Large intestine (tissue), 3 donors: Measurements from ENCODE around the gene FAM216A. TPM values are rescaled to one million over a fixed set of nuclear protein-coding genes. Genes with fewer than 3 reads are reported as not detected.
"Not testable (repeated sequence)": the region's sequence is repeated elsewhere in the genome, so short reads cannot be mapped to it uniquely, and the experiment has no call there.

ENCODE experiments used
- DNase-seq, 2 donors: peaks; one replicate each; pipeline versions ENCODE4 v3.0.0 to v3.0.0-alpha.2; 2013
- H3K27ac ChIP-seq: one replicate; pipeline ENCODE4 v1.5.1; 2013; ENCODE audit warnings: low read length
- H3K27me3 ChIP-seq: 2 replicates; pipeline ENCODE4 v1.6.1; 2013; ENCODE audit warnings: low read length; ENCODE audit not compliant: control insufficient read depth, insufficient read depth
- H3K36me3 ChIP-seq: 2 replicates; pipeline ENCODE4 v1.6.1; 2013; ENCODE audit warnings: low read length; ENCODE audit not compliant: control insufficient read depth, insufficient read depth
- H3K4me1 ChIP-seq: one replicate; pipeline ENCODE4 v1.6.1; 2013; ENCODE audit warnings: low read length; ENCODE audit not compliant: control insufficient read depth, insufficient read depth
- H3K4me3 ChIP-seq: one replicate; pipeline ENCODE4 v1.5.1; 2013; ENCODE audit warnings: low read length
- H3K9me3 ChIP-seq: one replicate; pipeline ENCODE4 v1.6.1; 2013; ENCODE audit warnings: mild to moderate bottlenecking, low read depth, low read length, moderate library complexity; ENCODE audit not compliant: control insufficient read depth
- WGBS: methylation state at CpG from one replicate; pipeline ENCODE4 v1.1.5; 2013; ENCODE audit warnings: low lambda C conversion rate; ENCODE audit not compliant: insufficient coverage; 5-methylcytosine and 5-hydroxymethylcytosine counted together
- polyA plus RNA-seq: library from polyadenylated mRNA; unstranded; fragments of 120-200 nt; gene quantifications from one replicate; pipeline ENCODE4 v1.2.1, GENCODE V29; 2013

Gene FAM216A
- polyA plus RNA-seq, 1 donor, result 10.6 TPM

- Histone ChIP-seq H3K27ac (no peak overlapping the region), H3K36me3 (peaks cover 56% of the 10 kb centered on the region), H3K9me3 (no peaks in the 10 kb centered on the region), H3K4me1 (no peaks in the 10 kb centered on the region), H3K4me3 (no peak overlapping the region), H3K27me3 (no peaks in the 10 kb centered on the region)
- 100% methylated on average over 1 of the region's 3 CpGs for WGBS
- no peak for DNase-seq
These were observed 24.2 kb upstream of the FAM216A start for GRCh38 chr12:110444455-110444854.

DNA sequence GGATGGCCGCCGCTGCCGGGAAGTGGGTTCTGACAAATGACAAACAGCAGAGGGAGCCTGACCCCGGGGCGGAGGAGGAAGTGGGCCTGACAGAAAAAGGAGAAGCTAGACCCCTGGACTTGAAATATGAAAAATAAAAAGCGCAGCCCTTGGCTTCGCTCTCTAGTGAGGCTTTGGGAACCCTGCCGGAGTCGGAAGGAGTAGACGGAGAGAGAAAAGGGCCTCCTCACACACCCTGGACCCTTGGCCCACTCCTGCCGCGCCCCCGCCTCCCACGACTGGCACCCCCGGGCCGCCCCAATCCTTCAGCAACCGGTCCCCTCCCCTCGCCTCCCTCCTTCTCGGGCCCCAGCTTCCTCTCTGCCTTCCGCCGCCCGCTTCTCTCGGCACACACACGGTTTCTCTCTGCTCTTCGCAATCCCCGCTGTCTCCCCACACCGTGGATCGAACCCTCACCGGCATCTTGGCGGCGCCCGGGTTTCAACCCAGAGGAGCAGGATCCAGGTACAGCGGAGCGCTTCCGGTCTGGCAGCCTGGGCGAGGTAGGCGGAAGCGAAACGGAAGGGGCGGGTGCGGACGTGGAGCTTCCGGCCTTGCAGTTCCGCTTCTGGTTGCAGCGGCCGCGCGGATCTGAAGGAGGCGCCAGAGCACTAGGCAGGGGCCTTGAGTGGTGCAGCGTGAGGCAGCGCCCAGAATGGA, 18.7 kb upstream of the FAM216A start, which contains the start of gene ARPC3:
TSS of gene ARPC3 (minus strand) at position 539 of the 699 bp plus-strand sequence. CDS start at position 462, 77 bp downstream.
- Histone ChIP-seq H3K36me3 (peaks cover 26% of the 10 kb centered on the region), H3K4me1 (no peaks in the 10 kb centered on the region), H3K4me3 (peak within 1 kb of the TSS; percentile 91), H3K27me3 (no peaks in the 10 kb centered on the region), H3K27ac (peak within 1 kb of the TSS; percentile 96), H3K9me3 (no peaks in the 10 kb centered on the region)
- 0% methylated on average over 1 of the region's 51 CpGs for whole genome bisulfite sequencing
- peak; percentile 95 to 96 for DNase-seq

GRCh38 chr12:110451263-110451662, 17.4 kb upstream of the FAM216A start:
- no peaks in the 10 kb centered on the region for H3K9me3 ChIP-seq
- H3K27ac ChIP-seq, result no peak overlapping the region
- peaks cover 22% of the 10 kb centered on the region for H3K36me3 ChIP-seq
- no peak overlapping the region for H3K4me3 ChIP-seq
- no CpG with 5 or more reads among the region's 1 CpG for WGBS
- DNase-seq, result no peak
- H3K4me1 ChIP-seq, result no peaks in the 10 kb centered on the region
- H3K27me3 ChIP-seq, result no peaks in the 10 kb centered on the region

DNA sequence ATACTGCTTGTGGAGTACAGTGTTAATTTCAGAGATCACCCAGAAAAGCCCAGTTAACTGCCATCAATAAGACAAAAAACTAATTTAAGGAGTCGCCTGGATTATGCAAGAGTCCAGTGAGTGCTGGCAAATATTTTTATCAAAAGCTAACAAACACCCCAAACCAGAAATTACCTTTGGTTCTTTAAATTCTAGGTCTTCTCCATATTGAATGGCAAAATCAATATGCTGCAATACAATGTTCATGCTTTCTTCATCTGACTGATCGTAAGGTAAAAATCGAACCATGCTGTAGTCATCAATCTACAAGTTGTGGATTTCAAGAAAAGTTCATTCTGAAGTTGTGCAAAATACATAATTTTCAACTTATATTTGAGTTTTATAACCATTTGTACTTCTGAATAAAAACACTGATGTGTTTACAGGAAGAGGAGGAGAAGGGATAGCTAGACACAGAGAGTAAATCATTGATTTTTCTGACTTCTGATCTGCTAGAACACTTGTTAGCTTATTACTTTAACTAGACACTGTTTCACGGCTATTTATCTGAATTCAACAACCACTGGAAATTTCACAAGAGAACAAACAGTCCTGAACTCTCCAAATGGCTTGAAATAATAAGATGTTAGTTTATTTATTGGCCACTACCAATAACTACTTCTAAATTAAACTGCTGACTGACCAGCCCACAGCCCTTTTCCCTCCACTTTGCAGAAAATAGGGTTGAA, 14.9 kb upstream of the FAM216A start:
- WGBS, result 80% methylated on average over 1 of the region's 4 CpGs
- Histone ChIP-seq H3K4me1 (no peaks in the 10 kb centered on the region), H3K9me3 (no peaks in the 10 kb centered on the region), H3K27ac (no peak overlapping the region), H3K4me3 (no peak overlapping the region), H3K36me3 (peaks cover 17% of the 10 kb centered on the region), H3K27me3 (no peaks in the 10 kb centered on the region)
- DNase-seq, result no peak

- Histone ChIP-seq H3K9me3 (no peaks in the 10 kb centered on the region), H3K27ac (no peak overlapping the region), H3K27me3 (no peaks in the 10 kb centered on the region), H3K36me3 (peaks cover 26% of the 10 kb centered on the region), H3K4me3 (no peak overlapping the region), H3K4me1 (no peaks in the 10 kb centered on the region)
- DNase-seq, result no peak
- WGBS, result no CpG with 5 or more reads among the region's 4 CpGs
These were observed 9.9 kb upstream of the FAM216A start for GRCh38 chr12:110458756-110459155.

DNA sequence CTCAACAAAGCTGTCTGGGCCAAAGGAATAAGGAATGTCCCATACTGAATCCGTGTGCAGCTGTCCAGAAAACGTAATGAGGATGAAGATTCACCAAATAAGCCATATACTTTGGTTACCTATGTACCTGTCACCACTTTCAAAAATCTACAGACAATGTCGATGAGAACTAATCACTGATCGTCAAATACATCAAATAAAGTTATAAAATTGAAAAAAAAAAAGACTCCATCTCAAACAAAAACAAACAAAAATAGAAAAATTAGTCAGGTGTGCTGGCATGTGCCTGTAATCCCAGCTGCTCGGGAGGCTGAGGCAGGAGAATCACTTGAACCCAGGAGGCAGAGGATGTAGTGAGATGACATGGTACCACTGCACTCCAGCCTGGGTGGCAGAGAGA, 7.5 kb upstream of the FAM216A start:
- 100% methylated on average over 4 of the region's 5 CpGs for WGBS
- peaks cover 30% of the 10 kb centered on the region for H3K36me3 ChIP-seq
- not testable (repeated sequence) for H3K4me3 ChIP-seq, H3K27ac ChIP-seq, H3K4me1 ChIP-seq, H3K27me3 ChIP-seq, H3K9me3 ChIP-seq, DNase-seq

GRCh38 chr12:110465024-110465423, 3.6 kb upstream of the FAM216A start:
- Histone ChIP-seq H3K36me3 (peaks cover 19% of the 10 kb centered on the region), H3K27ac (no peak overlapping the region), H3K9me3 (no peaks in the 10 kb centered on the region), H3K27me3 (no peaks in the 10 kb centered on the region), H3K4me1 (no peaks in the 10 kb centered on the region), H3K4me3 (no peak overlapping the region)
- WGBS, result no CpG with 5 or more reads among the region's 2 CpGs
- DNase-seq, result no peak

DNA sequence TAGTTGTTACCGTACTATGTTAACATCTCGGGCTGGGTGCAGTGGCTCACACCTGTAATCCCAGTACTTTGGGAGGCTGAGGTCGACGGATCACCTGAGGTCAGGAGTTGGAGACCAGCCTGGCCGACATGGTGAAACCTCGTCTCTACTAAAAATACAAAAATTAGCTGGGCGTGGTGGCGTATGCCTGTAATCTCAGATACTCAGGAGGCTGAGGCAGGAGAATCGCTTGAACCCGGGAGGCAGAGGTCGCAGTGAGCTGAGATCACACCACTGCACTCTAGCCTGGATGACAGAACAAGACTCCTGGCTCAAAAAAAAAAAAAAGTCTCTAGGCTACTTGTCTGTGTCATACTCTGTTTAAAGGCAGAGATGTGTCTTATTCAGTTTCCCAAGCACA, 2.9 kb upstream of the FAM216A start:
- not testable (repeated sequence) for H3K9me3 ChIP-seq, H3K4me1 ChIP-seq, DNase-seq, H3K27me3 ChIP-seq, H3K4me3 ChIP-seq, H3K27ac ChIP-seq
- H3K36me3 ChIP-seq, result peaks cover 19% of the 10 kb centered on the region
- WGBS, result no CpG with 5 or more reads among the region's 11 CpGs

GRCh38 chr12:110466791-110467190, 1.9 kb upstream of the FAM216A start:
- Histone ChIP-seq H3K27me3 (no peaks in the 10 kb centered on the region), H3K4me1 (no peaks in the 10 kb centered on the region), H3K4me3 (no peak overlapping the region), H3K27ac (no peak overlapping the region), H3K9me3 (no peaks in the 10 kb centered on the region), H3K36me3 (peaks cover 17% of the 10 kb centered on the region)
- DNase-seq, result no peak
- WGBS, result no CpG with 5 or more reads among the region's 5 CpGs

DNA sequence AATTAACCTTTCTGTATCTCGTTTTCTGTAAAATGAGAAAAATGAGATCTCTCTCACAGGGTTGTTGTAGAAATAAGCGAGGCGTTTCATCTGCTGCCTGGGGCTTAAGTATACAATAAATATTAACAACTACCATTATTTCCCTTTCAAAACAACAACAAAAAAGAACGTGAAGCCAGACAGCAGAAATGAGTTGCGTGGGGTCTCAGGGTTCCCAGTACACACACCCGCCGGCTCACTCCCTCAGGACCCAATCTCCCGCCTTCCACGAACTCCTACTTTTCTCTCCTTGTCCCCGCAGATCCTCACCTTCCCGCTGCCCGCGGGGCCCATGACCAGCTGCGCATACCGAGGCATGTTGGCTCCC, 815 bp upstream of the FAM216A start:
- Histone ChIP-seq H3K9me3 (no peaks in the 10 kb centered on the region), H3K36me3 (peaks cover 10% of the 10 kb centered on the region), H3K4me1 (no peaks in the 10 kb centered on the region), H3K4me3 (peak overlapping the region; percentile 72), H3K27ac (peak overlapping the region; percentile 45), H3K27me3 (no peaks in the 10 kb centered on the region)
- DNase-seq, result peak in 1 of 2 donors; percentile 3
- WGBS, result no CpG with 5 or more reads among the region's 15 CpGs
